Activated T-helper 1 cell treated with anti-CD3 and anti-CD28 coated beads, Interleukin-12 subunit alpha, Interleukin-12 subunit beta, Interleukin-2, Interleukin-4 antibody, amounts not matched to agents 30 ng/mL and 10 ng/mL and 1 ng/mL, durations not matched to agents 14 hours and 24 hours and 36 hours (primary cell): ENCODE results near the gene CRB1. TPM values are rescaled to one million over a fixed set of nuclear protein-coding genes. Genes with fewer than 3 reads are reported as not detected.

ENCODE experiments used
- DNase-seq: peaks from one replicate; pipeline ENCODE4 v3.0.0; 2021; ENCODE audit warnings: low spot score
- H3K27ac Mint-ChIP-seq: one replicate; pipeline ENCODE4 v1.8.0; 2021; ENCODE audit warnings: mild to moderate bottlenecking, mixed read lengths
- H3K27me3 Mint-ChIP-seq: one replicate; pipeline ENCODE4 v1.8.0; 2022; ENCODE audit warnings: mild to moderate bottlenecking, moderate library complexity, mixed read lengths; ENCODE audit not compliant: insufficient read depth
- H3K36me3 Mint-ChIP-seq: one replicate; pipeline ENCODE4 v1.8.0; 2021; ENCODE audit warnings: low read depth, mixed read lengths
- H3K4me1 Mint-ChIP-seq: one replicate; pipeline ENCODE4 v1.8.0; 2021; ENCODE audit warnings: low read depth, mixed read lengths
- H3K4me3 Mint-ChIP-seq: one replicate; pipeline ENCODE4 v1.8.0; 2021; ENCODE audit warnings: mild to moderate bottlenecking, moderate library complexity, mixed read lengths
- H3K9me3 Mint-ChIP-seq: one replicate; pipeline ENCODE4 v1.8.0; 2021; ENCODE audit warnings: mixed read lengths
- intact Hi-C: fragments of 100-400 bp; cut with micrococcal nuclease; formaldehyde crosslinking; loops from one replicate; pipeline ENCODE4 v1.15.1; 2024
- total RNA-seq: library from RNA; stranded (reverse); gene quantifications from 2 replicates; pipeline ENCODE4 v1.2.3, GENCODE V29; 2022

The CRB1 gene
- not detected in 2 replicates for total RNA-seq

DNA sequence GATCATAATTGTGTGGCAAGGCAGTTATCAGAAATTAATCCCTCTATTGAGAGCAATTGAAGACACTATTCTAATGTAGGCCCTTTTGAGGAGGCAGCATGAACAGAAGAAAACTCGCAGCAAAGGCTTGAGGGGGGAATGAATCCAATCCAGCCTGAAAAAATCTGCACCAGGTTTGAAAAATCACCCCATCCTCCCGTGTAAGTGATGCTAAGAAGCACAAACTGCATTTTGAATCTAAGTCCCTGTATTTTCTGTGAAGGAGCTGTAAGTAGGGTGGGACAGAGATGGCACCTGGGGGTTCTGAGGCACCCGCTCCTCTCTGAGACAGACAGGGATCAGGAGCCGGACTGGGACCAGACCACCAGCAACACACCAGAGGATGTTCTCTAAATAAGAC, at the start of gene CRB1:
TSS of gene CRB1 (plus strand) at position 241 of the 400 bp plus-strand sequence. CDS start 161 bp downstream, outside the sequence.
- Mint-ChIP-seq H3K4me1 (no peaks in the 10 kb centered on the region), H3K27me3 (no peaks in the 10 kb centered on the region), H3K36me3 (no peaks in the 10 kb centered on the region), H3K9me3 (no peaks in the 10 kb centered on the region), H3K27ac (no peak within 1 kb of the TSS), H3K4me3 (no peak within 1 kb of the TSS)
- intact Hi-C loops = no loop called here
- no peak for DNase-seq

- no peak for DNase-seq
- Mint-ChIP-seq H3K9me3 (peaks cover 7% of the 10 kb centered on the region), H3K4me3 (no peak overlapping the region), H3K27me3 (peaks cover 7% of the 10 kb centered on the region), H3K36me3 (no peaks in the 10 kb centered on the region), H3K27ac (no peak overlapping the region), H3K4me1 (peaks cover 5% of the 10 kb centered on the region)
- intact Hi-C loops = no loop called here
Measured at GRCh38 chr1:197218857-197219256, 49.2 kb upstream of the CRB1 start.

DNA sequence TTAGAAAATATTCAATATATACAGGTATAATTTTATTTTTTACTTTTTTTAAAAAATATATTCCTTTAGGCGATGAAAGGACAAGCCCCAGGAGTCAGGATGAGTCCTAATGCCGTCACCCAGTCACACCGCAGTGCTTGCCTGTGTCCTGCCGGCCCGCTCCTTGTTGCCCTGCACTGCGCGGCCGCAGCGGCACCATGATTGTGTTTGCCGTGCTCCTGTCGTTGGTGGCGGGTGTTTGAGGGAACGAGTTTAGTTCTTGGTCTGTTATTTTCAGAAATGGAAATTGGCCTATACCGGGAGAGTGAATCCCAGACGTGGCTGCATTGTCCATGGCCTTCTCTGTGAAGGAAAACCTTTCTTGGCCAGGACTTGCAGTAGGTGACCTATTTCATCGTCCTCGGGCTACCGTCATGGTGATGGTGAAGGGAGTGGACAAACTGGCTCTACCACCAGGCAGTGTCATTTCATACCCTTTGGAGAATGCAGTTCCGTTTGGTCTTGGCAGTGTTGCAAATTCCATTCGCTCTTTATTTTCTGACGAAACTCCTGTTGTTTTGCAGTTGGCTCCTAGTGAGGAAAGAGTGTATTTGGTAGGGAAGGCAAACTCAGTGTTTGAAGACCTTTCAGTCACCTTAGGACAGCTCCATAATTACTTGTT, 45.9 kb upstream of the CRB1 start:
- H3K27me3 Mint-ChIP-seq = peaks cover 2% of the 10 kb centered on the region
- no peaks in the 10 kb centered on the region for H3K9me3 Mint-ChIP-seq
- no peaks in the 10 kb centered on the region for H3K36me3 Mint-ChIP-seq
- H3K4me1 Mint-ChIP-seq = peaks cover 5% of the 10 kb centered on the region
- no peak overlapping the region for H3K27ac Mint-ChIP-seq
- no peak overlapping the region for H3K4me3 Mint-ChIP-seq
- no peak for DNase-seq
- intact Hi-C loops = no loop called here

GRCh38 chr1:197222780-197223179, 45.3 kb upstream of the CRB1 start:
- Mint-ChIP-seq H3K27me3 (peaks cover 2% of the 10 kb centered on the region), H3K4me1 (peaks cover 5% of the 10 kb centered on the region), H3K4me3 (no peak overlapping the region), H3K36me3 (no peaks in the 10 kb centered on the region), H3K9me3 (no peaks in the 10 kb centered on the region), H3K27ac (no peak overlapping the region)
- intact Hi-C loops = no loop called here
- no peak for DNase-seq

DNA sequence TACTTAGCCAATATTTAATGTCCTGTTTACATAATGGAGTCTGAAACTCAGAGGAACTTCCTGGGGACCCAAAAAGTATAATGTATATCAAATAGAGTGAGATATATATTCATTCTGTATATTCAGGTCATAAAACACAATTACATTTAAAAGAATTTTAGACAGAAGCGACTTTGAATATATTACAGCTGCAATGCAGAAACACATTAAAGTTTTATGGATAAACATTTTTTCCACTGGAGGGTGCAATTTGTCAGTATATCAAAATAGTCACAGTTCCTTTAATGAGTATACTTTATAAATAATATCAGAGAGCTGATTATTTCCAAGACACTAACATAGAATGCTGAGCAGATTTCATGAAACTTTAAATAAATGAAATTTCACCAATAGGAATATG, 43.9 kb upstream of the CRB1 start:
- Mint-ChIP-seq H3K36me3 (no peaks in the 10 kb centered on the region), H3K27me3 (peaks cover 2% of the 10 kb centered on the region), H3K4me3 (no peak overlapping the region), H3K27ac (no peak overlapping the region), H3K4me1 (peaks cover 5% of the 10 kb centered on the region), H3K9me3 (no peaks in the 10 kb centered on the region)
- no peak for DNase-seq
- intact Hi-C loops = no loop called here

GRCh38 chr1:197225611-197226010, 42.4 kb upstream of the CRB1 start:
- Mint-ChIP-seq H3K27me3 (peaks cover 2% of the 10 kb centered on the region), H3K27ac (no peak overlapping the region), H3K4me1 (no peaks in the 10 kb centered on the region), H3K9me3 (no peaks in the 10 kb centered on the region), H3K4me3 (no peak overlapping the region), H3K36me3 (no peaks in the 10 kb centered on the region)
- intact Hi-C loops = no loop called here
- no peak for DNase-seq

DNA sequence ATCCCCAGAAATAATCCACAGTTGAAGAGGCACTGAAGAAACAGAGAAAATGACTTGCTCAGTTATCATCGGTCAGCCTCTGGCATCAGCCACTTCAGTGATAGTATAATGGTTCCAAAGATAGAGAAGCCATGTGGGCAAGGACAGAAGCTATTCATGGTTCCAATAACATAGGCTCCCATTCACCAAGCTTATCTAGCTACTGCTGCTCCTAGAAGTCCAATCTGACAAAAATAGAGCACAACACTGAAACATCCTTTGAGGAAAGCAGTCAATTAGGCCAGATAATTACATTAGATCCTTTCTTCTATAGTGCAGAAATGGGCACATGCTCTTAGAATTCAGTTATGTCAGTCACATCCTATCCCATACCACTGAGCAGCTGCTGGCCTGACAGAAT, 33.5 kb upstream of the CRB1 start:
- Mint-ChIP-seq H3K36me3 (no peaks in the 10 kb centered on the region), H3K4me3 (no peak overlapping the region), H3K4me1 (no peaks in the 10 kb centered on the region), H3K27ac (no peak overlapping the region), H3K27me3 (no peaks in the 10 kb centered on the region), H3K9me3 (no peaks in the 10 kb centered on the region)
- intact Hi-C loops = no loop called here
- no peak for DNase-seq

- H3K4me1 Mint-ChIP-seq = no peaks in the 10 kb centered on the region
- H3K27me3 Mint-ChIP-seq = no peaks in the 10 kb centered on the region
- H3K4me3 Mint-ChIP-seq = no peak overlapping the region
- no peaks in the 10 kb centered on the region for H3K9me3 Mint-ChIP-seq
- DNase-seq = no peak
- H3K36me3 Mint-ChIP-seq = no peaks in the 10 kb centered on the region
- intact Hi-C loops = no loop called here
- no peak overlapping the region for H3K27ac Mint-ChIP-seq
Measured at GRCh38 chr1:197235355-197235754, 32.7 kb upstream of the CRB1 start.

DNA sequence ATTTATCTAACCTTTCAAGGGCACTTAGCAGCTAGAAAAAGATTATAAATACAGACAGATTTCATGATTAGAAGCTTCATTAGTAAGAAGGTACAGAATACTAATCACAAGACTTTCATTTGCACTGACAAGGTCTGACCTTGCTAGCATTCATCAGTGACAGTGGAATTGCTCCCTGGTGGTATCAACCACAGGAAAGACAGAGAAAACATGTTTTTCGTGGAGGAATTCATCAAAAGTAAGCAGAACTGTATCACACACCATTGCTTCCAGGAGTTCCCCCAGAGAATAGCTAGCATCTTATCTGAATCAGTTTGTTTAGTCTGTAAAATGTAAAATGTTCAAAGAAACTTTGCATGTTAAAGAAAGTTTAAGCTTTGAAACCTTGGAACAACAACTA, 20.6 kb upstream of the CRB1 start:
- Mint-ChIP-seq H3K4me1 (no peaks in the 10 kb centered on the region), H3K27me3 (no peaks in the 10 kb centered on the region), H3K4me3 (no peak overlapping the region), H3K9me3 (no peaks in the 10 kb centered on the region), H3K27ac (no peak overlapping the region), H3K36me3 (no peaks in the 10 kb centered on the region)
- DNase-seq = no peak
- intact Hi-C loops = no loop called here

- Mint-ChIP-seq H3K27ac (no peak overlapping the region), H3K4me3 (no peak overlapping the region), H3K4me1 (no peaks in the 10 kb centered on the region), H3K36me3 (no peaks in the 10 kb centered on the region), H3K27me3 (no peaks in the 10 kb centered on the region), H3K9me3 (no peaks in the 10 kb centered on the region)
- intact Hi-C loops = no loop called here
- no peak for DNase-seq
Measured at GRCh38 chr1:197249324-197249723, 18.7 kb upstream of the CRB1 start.

GRCh38 chr1:197250616-197251015, 17.4 kb upstream of the CRB1 start:
- H3K9me3 Mint-ChIP-seq = no peaks in the 10 kb centered on the region
- H3K27ac Mint-ChIP-seq = no peak overlapping the region
- intact Hi-C loops = no loop called here
- H3K36me3 Mint-ChIP-seq = no peaks in the 10 kb centered on the region
- no peaks in the 10 kb centered on the region for H3K4me1 Mint-ChIP-seq
- H3K27me3 Mint-ChIP-seq = no peaks in the 10 kb centered on the region
- H3K4me3 Mint-ChIP-seq = no peak overlapping the region
- no peak for DNase-seq

GRCh38 chr1:197252973-197253372, 15.1 kb upstream of the CRB1 start:
- intact Hi-C loops = no loop called here

DNA sequence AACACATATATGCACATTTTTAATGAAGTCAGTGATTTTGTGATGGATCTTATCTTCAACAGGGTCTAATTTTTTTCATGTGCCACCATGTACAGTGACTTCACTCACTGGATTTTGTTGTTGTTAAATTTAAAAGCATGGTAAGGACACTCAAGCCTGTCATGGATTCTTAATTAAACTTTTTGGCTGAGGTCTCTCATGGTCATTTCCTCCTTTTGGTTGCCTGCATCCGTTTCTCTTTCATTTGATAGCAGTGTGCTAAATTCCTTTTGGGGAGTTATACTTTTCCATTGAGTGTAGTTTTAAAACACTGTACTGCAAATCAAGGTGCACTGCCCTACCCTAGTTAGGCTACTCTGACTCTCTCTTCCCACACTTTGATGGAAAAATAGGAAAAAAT, 13.2 kb upstream of the CRB1 start:
- no peaks in the 10 kb centered on the region for H3K4me1 Mint-ChIP-seq
- H3K27me3 Mint-ChIP-seq = no peaks in the 10 kb centered on the region
- DNase-seq = no peak
- intact Hi-C loops = no loop called here
- H3K36me3 Mint-ChIP-seq = no peaks in the 10 kb centered on the region
- no peak overlapping the region for H3K27ac Mint-ChIP-seq
- H3K9me3 Mint-ChIP-seq = no peaks in the 10 kb centered on the region
- no peak overlapping the region for H3K4me3 Mint-ChIP-seq

More at GRCh38 chr1:197252973-197253372, 15.1 kb upstream of the CRB1 start:
- no peaks in the 10 kb centered on the region for H3K27me3 Mint-ChIP-seq
- DNase-seq = no peak
- no peak overlapping the region for H3K27ac Mint-ChIP-seq
- H3K36me3 Mint-ChIP-seq = no peaks in the 10 kb centered on the region
- no peaks in the 10 kb centered on the region for H3K9me3 Mint-ChIP-seq
- no peak overlapping the region for H3K4me3 Mint-ChIP-seq
- no peaks in the 10 kb centered on the region for H3K4me1 Mint-ChIP-seq

GRCh38 chr1:197264936-197265567, 3.0 kb upstream of the CRB1 start:
- intact Hi-C loops = no loop called here
- Mint-ChIP-seq H3K9me3 (no peaks in the 10 kb centered on the region), H3K4me3 (no peak overlapping the region), H3K36me3 (no peaks in the 10 kb centered on the region), H3K4me1 (no peaks in the 10 kb centered on the region), H3K27me3 (no peaks in the 10 kb centered on the region), H3K27ac (no peak overlapping the region)
- DNase-seq = no peak
